Astrocyte of the cerebellum (primary cell): Measurements from ENCODE around the gene PLAC9.

Experiments
- DNase-seq: peaks from one replicate; pipeline ENCODE4 v3.0.0-alpha.2; 2011; ENCODE audit warnings: low read depth
- H3K4me3 ChIP-seq: 2 replicates; pipeline ENCODE4 v1.5.1; 2011; ENCODE audit warnings: mild to moderate bottlenecking, low read depth, low read length, moderate library complexity
- CTCF ChIP-seq: IDR thresholded peaks from 2 replicates; pipeline ENCODE4 v1.5.1; 2012; ENCODE audit warnings: low read length, low read depth, moderate library complexity, mild to moderate bottlenecking; ENCODE audit errors: missing control alignments
- in situ Hi-C: cut with HindIII; loops from 2 replicates; pipeline ENCODE4 v1.10.0; 2017; ENCODE audit warnings: low sequenced_read_pairs

Gene PLAC9

GRCh38 chr10:80166581-80167470, 34.3 kb downstream of the PLAC9 start:
- in situ Hi-C loops = no loop called here
- DNase-seq = no peak
- no peak for TF ChIP-seq CTCF
- no peak overlapping the region for H3K4me3 ChIP-seq

- no peak for DNase-seq
- H3K4me3 ChIP-seq = no peak overlapping the region
- no peak for TF ChIP-seq CTCF
- in situ Hi-C loops = no loop called here
Observed at GRCh38 chr10:80167471-80168161, 35.1 kb downstream of the PLAC9 start.

- TF ChIP-seq CTCF = no peak
- in situ Hi-C loops = no loop called here
- H3K4me3 ChIP-seq = no peak overlapping the region
- no peak for DNase-seq
Observed at GRCh38 chr10:80168162-80168511, 35.6 kb downstream of the PLAC9 start.

- no peak for DNase-seq
- in situ Hi-C loops = no loop called here
- H3K4me3 ChIP-seq = no peak overlapping the region
- TF ChIP-seq CTCF = peak; percentile 17
Observed at GRCh38 chr10:80168679-80169380, 36.3 kb downstream of the PLAC9 start.

GRCh38 chr10:80170026-80170425, 37.5 kb downstream of the PLAC9 start:
- no peak overlapping the region for H3K4me3 ChIP-seq
- no peak for TF ChIP-seq CTCF
- DNase-seq = no peak
- in situ Hi-C loops = no loop called here

GRCh38 chr10:80170641-80171040, 38.1 kb downstream of the PLAC9 start:
- DNase-seq = no peak
- H3K4me3 ChIP-seq = no peak overlapping the region
- in situ Hi-C loops = no loop called here
- TF ChIP-seq CTCF = no peak
